Putamen (tissue), 1 donor: ENCODE data around the gene ST6GALNAC1.

Experiments
- DNase-seq: peaks from one replicate; pipeline ENCODE4 v3.0.0-alpha.2; 2016; ENCODE audit warnings: low spot score

The ST6GALNAC1 gene

GRCh38 chr17:76643553-76644148, at the start of gene ST6GALNAC1:
TSS of gene ST6GALNAC1 (minus strand) at chr17:76643757. CDS start at chr17:76643638, 119 bp downstream.
- no peak for DNase-seq

- no peak for DNase-seq
These were observed 48.0 kb upstream of the ST6GALNAC1 start for GRCh38 chr17:76691379-76692191.

- DNase-seq, result no peak
These were observed 47.2 kb upstream of the ST6GALNAC1 start for GRCh38 chr17:76690596-76691280.

GRCh38 chr17:76689859-76690258, 46.3 kb upstream of the ST6GALNAC1 start:
- DNase-seq, result peak; percentile 69

- DNase-seq, result no peak
These were observed 44.6 kb upstream of the ST6GALNAC1 start for GRCh38 chr17:76688165-76688622.

GRCh38 chr17:76687298-76688164, 44.0 kb upstream of the ST6GALNAC1 start:
- DNase-seq, result no peak

GRCh38 chr17:76686538-76687297, 43.2 kb upstream of the ST6GALNAC1 start:
- DNase-seq, result peak; percentile 81

- DNase-seq, result no peak
These were observed 42.3 kb upstream of the ST6GALNAC1 start for GRCh38 chr17:76685846-76686245.

GRCh38 chr17:76685366-76685765, 41.8 kb upstream of the ST6GALNAC1 start:
- no peak for DNase-seq

GRCh38 chr17:76684756-76685155, 41.2 kb upstream of the ST6GALNAC1 start:
- DNase-seq, result no peak

GRCh38 chr17:76683921-76684745, 40.6 kb upstream of the ST6GALNAC1 start:
- no peak for DNase-seq

- DNase-seq, result no peak
These were observed 39.6 kb upstream of the ST6GALNAC1 start for GRCh38 chr17:76683011-76683755.

- no peak for DNase-seq
These were observed 38.7 kb upstream of the ST6GALNAC1 start for GRCh38 chr17:76682296-76682695.

- peak; percentile 55 for DNase-seq
These were observed 37.9 kb upstream of the ST6GALNAC1 start for GRCh38 chr17:76681222-76682137.

GRCh38 chr17:76679239-76679638, 35.7 kb upstream of the ST6GALNAC1 start:
- no peak for DNase-seq

GRCh38 chr17:76678330-76678729, 34.8 kb upstream of the ST6GALNAC1 start:
- no peak for DNase-seq

GRCh38 chr17:76677406-76677805, 33.8 kb upstream of the ST6GALNAC1 start:
- DNase-seq, result no peak

GRCh38 chr17:76676629-76677028, 33.1 kb upstream of the ST6GALNAC1 start:
- no peak for DNase-seq
